OCI-LY7 (cell line): Measurements from ENCODE around the gene B3GAT1.

Experiments used
- CTCF ChIP-seq: fragments of 200-600 bp; sonication (generic); conservative IDR thresholded peaks from 2 replicates; pipeline ENCODE4 v1.5.1; 2014; ENCODE audit warnings: mild to moderate bottlenecking, antibody characterized with exemption, low read length, moderate library complexity, mixed read lengths
- EZH2phosphoT487 ChIP-seq: fragments of 200-600 bp; sonication (generic); IDR thresholded peaks from 2 replicates; pipeline ENCODE4 v1.6.1; 2018; ENCODE audit warnings: low read depth, borderline replicate concordance, mild to moderate bottlenecking, mixed run types, antibody characterized with exemption, low read length, moderate library complexity, mixed read lengths

DNA sequence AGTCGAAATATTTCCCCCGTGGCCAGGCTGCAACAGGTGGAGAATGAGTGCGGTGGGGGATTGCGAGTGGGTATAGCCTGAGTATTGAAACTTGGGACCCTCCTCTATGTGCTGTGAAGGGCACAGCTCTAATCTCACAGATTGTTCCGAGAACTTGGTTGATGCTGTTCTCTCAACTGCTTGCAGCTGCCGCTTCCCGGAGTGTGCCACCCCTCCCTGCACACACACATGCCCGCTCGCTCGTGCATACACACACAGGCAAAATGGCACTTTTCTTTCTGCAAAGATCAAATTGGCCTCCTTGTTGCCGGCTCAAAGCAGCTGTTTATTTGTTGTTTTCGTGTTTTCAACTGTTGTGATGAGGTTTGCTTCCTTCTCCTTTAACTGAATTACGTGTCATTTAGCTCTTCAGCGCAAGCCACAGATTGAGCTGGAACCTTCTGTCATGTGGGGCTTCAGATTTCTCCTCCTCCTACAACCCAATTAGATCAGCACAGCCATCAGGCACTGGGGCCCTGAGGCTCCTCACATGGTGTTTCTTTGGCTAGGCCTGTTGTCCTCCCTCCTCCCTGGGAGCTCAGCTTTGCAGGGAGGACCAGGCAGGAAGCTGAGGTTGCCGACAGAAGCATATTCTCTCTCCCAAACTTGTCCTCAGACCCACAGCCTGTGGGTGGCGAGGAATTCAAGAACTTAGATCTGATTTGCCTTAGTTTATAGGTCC is 13.9 kb upstream of the B3GAT1 start:
- TF ChIP-seq CTCF = no peak
- no peak for TF ChIP-seq EZH2phosphoT487
